ENCODE results near the gene TSPAN2. TPM values are rescaled to one million over a fixed set of nuclear protein-coding genes. Genes with fewer than 3 reads are reported as not detected.

Gene TSPAN2
- total and polyA plus RNA-seq, 4 donors = 0.13 to 1.5 (median 0.30) TPM

DNA sequence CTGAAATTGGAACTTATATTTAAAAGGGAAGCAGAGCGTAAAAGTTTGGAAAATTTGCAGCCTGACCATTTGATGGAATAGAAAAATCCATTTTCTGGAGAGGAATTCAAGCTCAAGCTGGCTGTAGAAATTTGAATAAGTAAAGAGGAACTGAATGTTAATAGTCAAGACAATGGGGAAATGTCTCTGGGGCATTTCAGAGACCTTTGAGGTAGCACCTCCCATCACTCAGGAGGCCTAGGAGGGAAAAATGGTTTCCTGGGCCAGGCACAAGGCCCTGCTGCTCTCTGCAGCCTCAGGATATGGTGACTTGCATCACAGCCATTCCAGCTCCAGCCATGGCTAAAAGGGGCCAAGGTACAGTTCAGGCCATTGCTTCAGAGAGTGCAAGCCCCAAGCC lies 77.3 kb downstream of the TSPAN2 start:
- no peak for TF ChIP-seq RXRA (IDR thresholded peaks at IDR 0.05)
- TF ChIP-seq HNF4G (IDR thresholded peaks at IDR 0.05) = no peak
- no peak for TF ChIP-seq EGR1 (IDR thresholded peaks at IDR 0.05; ENCODE audit: low read depth in 2 of 2)
- no peak for TF ChIP-seq GABPA (IDR thresholded peaks at IDR 0.05 in 1 of 2, conservative IDR thresholded peaks at IDR 0.05 in 1 of 2)
- TF ChIP-seq, protein P1, sequence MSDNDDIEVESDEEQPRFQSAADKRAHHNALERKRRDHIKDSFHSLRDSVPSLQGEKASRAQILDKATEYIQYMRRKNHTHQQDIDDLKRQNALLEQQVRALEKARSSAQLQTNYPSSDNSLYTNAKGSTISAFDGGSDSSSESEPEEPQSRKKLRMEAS (IDR thresholded peaks at IDR 0.05) = no peak
- no peak for TF ChIP-seq FOXA1 (IDR thresholded peaks at IDR 0.05)
- no peak for TF ChIP-seq TAF1 (conservative IDR thresholded peaks at IDR 0.05)
- TF ChIP-seq RAD21 (IDR thresholded peaks at IDR 0.05) = no peak
- no peak for TF ChIP-seq FOXA2 (IDR thresholded peaks at IDR 0.05)
- TF ChIP-seq NR2F2 (IDR thresholded peaks at IDR 0.05) = no peak
- no peak for TF ChIP-seq JUND (IDR thresholded peaks at IDR 0.05)
- no peak for TF ChIP-seq ZBTB33 (IDR thresholded peaks at IDR 0.05)
- no peak for TF ChIP-seq CTCF (IDR thresholded peaks at IDR 0.05; ENCODE audit: low read depth, low read length, missing input control)
- no peak for TF ChIP-seq HNF4A (conservative IDR thresholded peaks at IDR 0.05)
- TF ChIP-seq SP1 (IDR thresholded peaks at IDR 0.05) = no peak
- TF ChIP-seq, protein P2, sequence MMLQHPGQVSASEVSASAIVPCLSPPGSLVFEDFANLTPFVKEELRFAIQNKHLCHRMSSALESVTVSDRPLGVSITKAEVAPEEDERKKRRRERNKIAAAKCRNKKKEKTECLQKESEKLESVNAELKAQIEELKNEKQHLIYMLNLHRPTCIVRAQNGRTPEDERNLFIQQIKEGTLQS (IDR thresholded peaks at IDR 0.05) = no peak
- no peak for TF ChIP-seq REST (IDR thresholded peaks at IDR 0.05)
- TF ChIP-seq YY1 (IDR thresholded peaks at IDR 0.05) = no peak
- WGBS = 96% methylated on average over 1 of the region's 1 CpG

More for the DNA sequence above, 77.3 kb downstream of the TSPAN2 start:
- no peaks in the 10 kb centered on the region for H3K4me1 ChIP-seq (ENCODE audit: control insufficient read depth in 4 of 4, insufficient read depth in 4 of 4, low read length in 3 of 4)
- no peak overlapping the region for H3K9ac ChIP-seq (ENCODE audit: low read depth in 1 of 2, low read length in 2 of 2)
- no peak overlapping the region for H3K4me3 ChIP-seq (ENCODE audit: low read depth in 1 of 3, low read length in 3 of 3)
- H3K9me3 ChIP-seq (ENCODE audit: control insufficient read depth in 4 of 4, low read length in 3 of 4) = no peaks in the 10 kb centered on the region
- DNase-seq (ENCODE audit: low spot score) = no peak
- no peak overlapping the region for H3K27ac ChIP-seq (ENCODE audit: low read depth in 1 of 2, low read length in 2 of 2)
- no peaks in the 10 kb centered on the region for H3K36me3 ChIP-seq (ENCODE audit: control insufficient read depth in 4 of 4, insufficient read depth in 3 of 4, low read depth in 1 of 4, low read length in 3 of 4)
- no peaks in the 10 kb centered on the region for H3K27me3 ChIP-seq (ENCODE audit: control insufficient read depth in 4 of 4, insufficient read depth in 4 of 4, low read length in 3 of 4)

Measured in liver (tissue), 9 donors.